Measurements from ENCODE around the gene CHST7.
"Not testable (repeated sequence)": the region's sequence is repeated elsewhere in the genome, so short reads cannot be mapped to it uniquely, and the experiment has no call there.

The CHST7 gene, protein sequence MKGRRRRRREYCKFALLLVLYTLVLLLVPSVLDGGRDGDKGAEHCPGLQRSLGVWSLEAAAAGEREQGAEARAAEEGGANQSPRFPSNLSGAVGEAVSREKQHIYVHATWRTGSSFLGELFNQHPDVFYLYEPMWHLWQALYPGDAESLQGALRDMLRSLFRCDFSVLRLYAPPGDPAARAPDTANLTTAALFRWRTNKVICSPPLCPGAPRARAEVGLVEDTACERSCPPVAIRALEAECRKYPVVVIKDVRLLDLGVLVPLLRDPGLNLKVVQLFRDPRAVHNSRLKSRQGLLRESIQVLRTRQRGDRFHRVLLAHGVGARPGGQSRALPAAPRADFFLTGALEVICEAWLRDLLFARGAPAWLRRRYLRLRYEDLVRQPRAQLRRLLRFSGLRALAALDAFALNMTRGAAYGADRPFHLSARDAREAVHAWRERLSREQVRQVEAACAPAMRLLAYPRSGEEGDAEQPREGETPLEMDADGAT

DNA sequence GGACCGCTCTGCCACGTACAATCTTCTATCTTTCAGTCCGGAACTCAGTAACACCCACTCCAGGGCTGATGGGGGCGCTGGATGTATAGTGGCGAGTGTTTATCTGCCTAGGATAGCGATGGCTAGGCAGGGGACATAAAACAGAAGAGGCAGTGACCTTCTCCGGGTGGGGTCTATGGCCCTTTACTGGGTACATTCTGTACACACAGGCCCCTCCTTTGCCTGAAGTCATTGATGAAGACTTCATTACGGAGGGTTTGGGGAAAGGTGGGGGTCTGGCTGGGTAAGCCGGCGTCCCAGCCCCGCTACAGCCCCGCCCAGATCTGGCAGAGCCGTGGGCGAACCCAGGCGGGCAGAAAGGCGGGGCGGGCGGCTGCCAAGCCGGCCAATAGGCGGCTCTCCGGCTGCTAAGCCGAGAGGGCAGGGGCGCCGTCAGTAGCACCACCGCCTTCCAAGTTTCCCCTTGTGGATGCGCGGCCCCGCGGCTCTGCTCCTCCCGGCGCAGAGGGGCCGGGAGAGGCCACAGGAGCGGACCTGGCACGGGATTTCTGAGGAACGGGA lies at the start of gene CHST7:
Gene CHST7 (plus strand): TSS at position 435 of the 561 bp plus-strand sequence. CDS start 167 bp downstream, outside the sequence.
- H3K4me1 Mint-ChIP-seq (ENCODE audit: low read depth): peaks cover 47% of the 10 kb centered on the region
- H3K36me3 Mint-ChIP-seq (ENCODE audit: low read depth): no peaks in the 10 kb centered on the region
- H3K27ac Mint-ChIP-seq: peak within 1 kb of the TSS; percentile 85
- H3K27me3 Mint-ChIP-seq: peaks cover 3% of the 10 kb centered on the region
- peak within 1 kb of the TSS; percentile 74 for H3K4me3 Mint-ChIP-seq
- H3K9me3 Mint-ChIP-seq: no peaks in the 10 kb centered on the region

GRCh38 chrX:46528640-46529039 lies 44.9 kb upstream of the CHST7 start:
- not testable (repeated sequence) for H3K9me3 Mint-ChIP-seq; H3K27me3 Mint-ChIP-seq; H3K27ac Mint-ChIP-seq; H3K4me3 Mint-ChIP-seq; H3K36me3 Mint-ChIP-seq (ENCODE audit: low read depth); H3K4me1 Mint-ChIP-seq (ENCODE audit: low read depth)

- H3K4me1 Mint-ChIP-seq (ENCODE audit: low read depth): not testable (repeated sequence)
Measured at GRCh38 chrX:46529740-46530403, 43.7 kb upstream of the CHST7 start.

GRCh38 chrX:46530404-46530908 lies 43.1 kb upstream of the CHST7 start:
- not testable (repeated sequence) for H3K4me1 Mint-ChIP-seq (ENCODE audit: low read depth); H3K27ac Mint-ChIP-seq; H3K36me3 Mint-ChIP-seq (ENCODE audit: low read depth); H3K9me3 Mint-ChIP-seq; H3K4me3 Mint-ChIP-seq; H3K27me3 Mint-ChIP-seq

More at GRCh38 chrX:46529740-46530403, 43.7 kb upstream of the CHST7 start:
- H3K4me3 Mint-ChIP-seq; H3K27me3 Mint-ChIP-seq; H3K36me3 Mint-ChIP-seq (ENCODE audit: low read depth); H3K27ac Mint-ChIP-seq; H3K9me3 Mint-ChIP-seq: not testable (repeated sequence)

DNA sequence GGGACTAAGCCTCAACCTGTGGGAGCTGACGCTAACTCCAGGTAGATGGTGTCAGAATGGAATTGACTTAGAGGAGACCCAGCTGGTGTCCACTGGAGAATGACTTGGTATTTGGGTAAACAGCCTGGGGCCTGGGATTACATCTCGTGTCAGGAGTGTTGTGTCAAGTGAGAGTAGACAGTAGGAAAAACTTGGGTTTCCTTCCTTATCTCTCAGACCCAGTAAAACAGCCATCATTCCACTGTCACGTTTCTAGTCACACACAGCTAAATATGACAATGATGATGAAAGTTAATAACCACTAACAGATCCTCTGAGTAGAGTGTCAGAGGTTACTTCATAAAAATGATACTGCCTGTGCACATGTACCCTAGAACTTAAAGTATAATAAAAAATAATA lies 42.1 kb upstream of the CHST7 start:
- Mint-ChIP-seq H3K27ac (no peak overlapping the region), H3K27me3 (no peaks in the 10 kb centered on the region), H3K36me3 (ENCODE audit: low read depth) (no peaks in the 10 kb centered on the region), H3K4me1 (ENCODE audit: low read depth) (no peaks in the 10 kb centered on the region), H3K9me3 (no peaks in the 10 kb centered on the region), H3K4me3 (no peak overlapping the region)

GRCh38 chrX:46543441-46543840 lies 30.1 kb upstream of the CHST7 start:
- Mint-ChIP-seq H3K36me3 (ENCODE audit: low read depth) (peaks cover 2% of the 10 kb centered on the region), H3K4me1 (ENCODE audit: low read depth) (peaks cover 40% of the 10 kb centered on the region), H3K27ac (no peak overlapping the region), H3K27me3 (no peaks in the 10 kb centered on the region), H3K9me3 (no peaks in the 10 kb centered on the region), H3K4me3 (no peak overlapping the region)

DNA sequence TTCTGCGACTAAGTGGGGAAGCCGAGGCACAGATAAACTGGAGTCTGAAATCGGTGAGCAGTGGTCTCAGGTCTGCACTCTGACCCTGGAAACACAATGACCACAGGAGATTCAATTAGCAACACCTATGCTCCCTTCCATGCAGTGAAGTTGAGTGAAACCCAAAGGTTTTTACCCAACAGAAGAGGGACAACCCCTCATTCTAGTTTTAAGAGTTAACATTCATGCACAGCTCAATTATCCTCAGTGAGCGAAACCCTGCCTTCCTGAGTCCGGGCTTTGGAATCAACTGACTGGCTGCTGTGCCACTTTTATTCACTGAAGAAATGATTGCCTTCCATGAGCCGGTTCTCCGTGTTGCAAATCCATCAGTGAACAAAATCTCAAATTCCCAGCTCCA lies 29.0 kb upstream of the CHST7 start:
- H3K27me3 Mint-ChIP-seq; H3K9me3 Mint-ChIP-seq; H3K36me3 Mint-ChIP-seq (ENCODE audit: low read depth): not testable (repeated sequence)
- peaks cover 47% of the 10 kb centered on the region for H3K4me1 Mint-ChIP-seq (ENCODE audit: low read depth)
- peak overlapping the region; percentile 92 for H3K27ac Mint-ChIP-seq
- peak overlapping the region; percentile 88 for H3K4me3 Mint-ChIP-seq

- Mint-ChIP-seq H3K4me1 (ENCODE audit: low read depth) (peaks cover 47% of the 10 kb centered on the region), H3K27me3 (no peaks in the 10 kb centered on the region), H3K36me3 (ENCODE audit: low read depth) (peaks cover 9% of the 10 kb centered on the region), H3K27ac (peak within 1 kb of the TSS; percentile 92), H3K4me3 (peak within 1 kb of the TSS; percentile 88), H3K9me3 (no peaks in the 10 kb centered on the region)
Measured at GRCh38 chrX:46545111-46546005, 28.2 kb upstream of the CHST7 start, which contains the start of gene ZNF674. Gene ZNF674 (minus strand): TSS chrX:46545421. CDS start chrX:46542087, 3,334 bp downstream.

GRCh38 chrX:46547857-46548256 lies 25.7 kb upstream of the CHST7 start:
- H3K36me3 Mint-ChIP-seq (ENCODE audit: low read depth): peaks cover 12% of the 10 kb centered on the region
- peaks cover 47% of the 10 kb centered on the region for H3K4me1 Mint-ChIP-seq (ENCODE audit: low read depth)
- no peak overlapping the region for H3K27ac Mint-ChIP-seq
- no peak overlapping the region for H3K4me3 Mint-ChIP-seq
- H3K27me3 Mint-ChIP-seq: no peaks in the 10 kb centered on the region
- no peaks in the 10 kb centered on the region for H3K9me3 Mint-ChIP-seq

DNA sequence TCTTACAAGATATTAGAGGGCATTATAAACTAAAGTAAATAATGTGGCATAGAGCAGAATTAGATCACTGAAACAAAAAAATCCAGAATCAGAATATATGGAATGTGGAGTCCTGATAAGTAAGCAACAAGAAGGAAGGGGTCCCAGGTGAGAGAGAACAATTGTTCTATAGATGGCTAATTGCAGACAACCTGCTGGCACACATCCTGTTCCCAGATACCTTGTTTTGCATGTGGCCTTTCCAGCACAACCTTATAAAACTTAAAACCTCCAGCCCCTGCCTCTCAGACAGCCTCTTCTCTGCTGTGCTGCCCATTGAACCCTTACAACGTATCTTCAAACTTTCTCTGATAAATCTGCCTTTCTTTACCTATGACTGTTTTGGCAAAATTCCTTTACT lies 23.7 kb upstream of the CHST7 start:
- no peaks in the 10 kb centered on the region for H3K9me3 Mint-ChIP-seq
- H3K4me3 Mint-ChIP-seq: no peak overlapping the region
- no peak overlapping the region for H3K27ac Mint-ChIP-seq
- no peaks in the 10 kb centered on the region for H3K27me3 Mint-ChIP-seq
- H3K4me1 Mint-ChIP-seq (ENCODE audit: low read depth): peaks cover 30% of the 10 kb centered on the region
- H3K36me3 Mint-ChIP-seq (ENCODE audit: low read depth): peaks cover 15% of the 10 kb centered on the region

DNA sequence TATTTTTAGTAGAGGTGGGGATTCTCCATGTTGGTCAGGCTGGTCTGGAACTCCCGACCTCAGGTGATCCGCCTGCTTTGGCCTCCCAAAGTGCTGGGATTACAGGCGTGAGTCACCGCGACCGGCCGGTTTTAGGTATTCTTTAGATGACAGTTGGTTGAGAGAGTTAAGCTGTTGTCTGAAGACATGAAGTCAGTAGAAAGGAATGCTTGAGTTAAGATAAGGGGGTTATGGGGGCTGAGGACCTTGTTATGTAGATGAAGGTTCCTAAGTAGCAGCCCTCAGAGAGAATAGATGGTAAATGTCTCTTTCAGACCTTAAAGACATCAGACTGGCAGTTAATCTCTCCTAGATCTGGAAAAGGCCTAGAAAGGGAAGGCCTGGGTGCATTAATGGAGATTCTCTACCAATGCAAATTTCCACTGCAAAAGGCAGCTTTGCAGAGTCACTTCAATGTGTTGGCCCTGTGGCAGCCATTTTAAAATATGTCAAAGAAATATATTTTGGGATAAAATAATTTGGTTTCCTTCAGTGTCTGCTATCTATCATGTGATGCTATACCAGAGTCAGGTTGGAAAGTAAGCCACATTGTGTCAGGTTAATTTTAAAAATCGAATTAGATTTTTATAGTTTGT lies 22.0 kb upstream of the CHST7 start:
- Mint-ChIP-seq H3K4me1 (ENCODE audit: low read depth) (peaks cover 20% of the 10 kb centered on the region), H3K27me3 (no peaks in the 10 kb centered on the region), H3K36me3 (ENCODE audit: low read depth) (peaks cover 15% of the 10 kb centered on the region), H3K27ac (no peak overlapping the region), H3K9me3 (no peaks in the 10 kb centered on the region), H3K4me3 (no peak overlapping the region)

- no peak overlapping the region for H3K4me3 Mint-ChIP-seq
- no peak overlapping the region for H3K27ac Mint-ChIP-seq
- no peaks in the 10 kb centered on the region for H3K9me3 Mint-ChIP-seq
- peaks cover 2% of the 10 kb centered on the region for H3K4me1 Mint-ChIP-seq (ENCODE audit: low read depth)
- no peaks in the 10 kb centered on the region for H3K27me3 Mint-ChIP-seq
- H3K36me3 Mint-ChIP-seq (ENCODE audit: low read depth): peaks cover 7% of the 10 kb centered on the region
Measured at GRCh38 chrX:46553935-46554334, 19.6 kb upstream of the CHST7 start.

DNA sequence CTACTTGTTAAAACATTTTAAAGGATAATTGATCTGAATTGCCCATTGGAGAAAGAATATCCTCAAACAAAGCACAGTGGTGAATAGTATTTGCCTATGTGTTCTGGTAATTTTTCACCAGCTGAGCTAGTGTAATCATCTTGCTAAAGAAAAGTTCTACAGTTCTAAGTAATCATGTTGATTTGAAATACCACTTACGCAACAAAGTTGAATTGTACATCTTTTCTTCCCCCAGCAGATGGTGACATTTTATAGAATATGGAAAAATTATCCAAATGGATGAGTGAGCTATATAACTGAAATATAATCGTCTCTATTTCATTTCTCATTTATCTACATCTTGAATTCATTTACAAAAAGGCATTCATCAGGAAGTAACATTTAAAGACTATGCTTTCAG lies 18.6 kb upstream of the CHST7 start:
- Mint-ChIP-seq H3K4me3 (no peak overlapping the region), H3K27ac (no peak overlapping the region), H3K27me3 (no peaks in the 10 kb centered on the region), H3K4me1 (ENCODE audit: low read depth) (no peaks in the 10 kb centered on the region), H3K36me3 (ENCODE audit: low read depth) (peaks cover 5% of the 10 kb centered on the region), H3K9me3 (no peaks in the 10 kb centered on the region)

DNA sequence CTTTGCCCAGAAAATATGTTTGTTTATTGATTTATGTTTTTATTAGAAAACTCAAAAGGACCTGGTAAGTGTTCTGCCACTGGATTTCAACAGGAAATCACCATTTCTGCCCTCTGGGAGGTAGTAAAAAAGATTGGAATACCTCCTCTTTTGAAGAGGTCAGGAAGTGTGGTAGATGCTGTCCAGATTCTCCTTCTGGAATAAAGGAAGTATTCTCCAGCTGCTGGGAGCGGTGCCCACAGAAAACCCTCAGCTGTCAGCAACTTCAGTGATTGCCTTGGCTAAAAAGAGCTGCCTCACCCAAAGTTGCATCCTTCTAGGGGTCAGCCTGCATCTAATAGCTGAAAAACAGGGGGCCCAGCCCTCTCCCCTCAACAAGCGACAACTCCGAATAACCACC lies 14.5 kb upstream of the CHST7 start:
- Mint-ChIP-seq H3K27ac (no peak overlapping the region), H3K36me3 (ENCODE audit: low read depth) (peaks cover 4% of the 10 kb centered on the region), H3K9me3 (no peaks in the 10 kb centered on the region), H3K4me3 (no peak overlapping the region), H3K27me3 (no peaks in the 10 kb centered on the region), H3K4me1 (ENCODE audit: low read depth) (peaks cover 16% of the 10 kb centered on the region)
